ENCODE measurements around the gene HSPG2.
"Not testable (repeated sequence)": the region's sequence is repeated elsewhere in the genome, so short reads cannot be mapped to it uniquely, and the experiment has no call there.

Gene HSPG2

DNA sequence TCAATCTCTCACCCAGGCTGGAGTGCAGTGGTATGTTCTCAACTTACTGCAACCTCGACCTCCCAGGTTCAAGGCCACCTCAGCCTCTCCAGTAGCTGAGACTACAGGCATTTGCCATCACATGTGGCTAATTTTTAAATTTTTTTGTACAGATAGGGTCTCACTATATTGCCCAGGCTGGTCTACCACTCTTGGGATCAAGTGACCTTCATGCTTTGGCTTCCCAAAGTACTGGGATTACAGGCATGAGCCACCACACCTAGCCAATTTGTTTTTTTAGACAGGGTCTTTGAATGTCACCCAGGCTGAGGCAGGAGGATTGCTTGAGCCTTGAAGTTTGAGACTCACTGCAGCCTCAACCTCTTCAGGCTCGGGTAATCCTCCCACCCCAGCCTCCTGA is 144.0 kb downstream of the HSPG2 start:
- TF ChIP-seq, protein P1, sequence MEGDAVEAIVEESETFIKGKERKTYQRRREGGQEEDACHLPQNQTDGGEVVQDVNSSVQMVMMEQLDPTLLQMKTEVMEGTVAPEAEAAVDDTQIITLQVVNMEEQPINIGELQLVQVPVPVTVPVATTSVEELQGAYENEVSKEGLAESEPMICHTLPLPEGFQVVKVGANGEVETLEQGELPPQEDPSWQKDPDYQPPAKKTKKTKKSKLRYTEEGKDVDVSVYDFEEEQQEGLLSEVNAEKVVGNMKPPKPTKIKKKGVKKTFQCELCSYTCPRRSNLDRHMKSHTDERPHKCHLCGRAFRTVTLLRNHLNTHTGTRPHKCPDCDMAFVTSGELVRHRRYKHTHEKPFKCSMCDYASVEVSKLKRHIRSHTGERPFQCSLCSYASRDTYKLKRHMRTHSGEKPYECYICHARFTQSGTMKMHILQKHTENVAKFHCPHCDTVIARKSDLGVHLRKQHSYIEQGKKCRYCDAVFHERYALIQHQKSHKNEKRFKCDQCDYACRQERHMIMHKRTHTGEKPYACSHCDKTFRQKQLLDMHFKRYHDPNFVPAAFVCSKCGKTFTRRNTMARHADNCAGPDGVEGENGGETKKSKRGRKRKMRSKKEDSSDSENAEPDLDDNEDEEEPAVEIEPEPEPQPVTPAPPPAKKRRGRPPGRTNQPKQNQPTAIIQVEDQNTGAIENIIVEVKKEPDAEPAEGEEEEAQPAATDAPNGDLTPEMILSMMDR (IDR thresholded peaks at IDR 0.05; ENCODE audit: low read depth, low read length, missing control alignments) = no peak
- no peak overlapping the region for H3K4me3 ChIP-seq (ENCODE audit: low read depth, low read length)
- no peak overlapping the region for H3K27ac ChIP-seq
- H3K27me3 ChIP-seq (replicated peaks) = no peaks in the 10 kb centered on the region
- DNase-seq = no peak
- H3K36me3 ChIP-seq (replicated peaks) = no peaks in the 10 kb centered on the region
- in situ Hi-C loops (cut with HindIII; ENCODE audit: low pct_ligation_motif_present, low sequenced_read_pairs) = no loop called here

DNA sequence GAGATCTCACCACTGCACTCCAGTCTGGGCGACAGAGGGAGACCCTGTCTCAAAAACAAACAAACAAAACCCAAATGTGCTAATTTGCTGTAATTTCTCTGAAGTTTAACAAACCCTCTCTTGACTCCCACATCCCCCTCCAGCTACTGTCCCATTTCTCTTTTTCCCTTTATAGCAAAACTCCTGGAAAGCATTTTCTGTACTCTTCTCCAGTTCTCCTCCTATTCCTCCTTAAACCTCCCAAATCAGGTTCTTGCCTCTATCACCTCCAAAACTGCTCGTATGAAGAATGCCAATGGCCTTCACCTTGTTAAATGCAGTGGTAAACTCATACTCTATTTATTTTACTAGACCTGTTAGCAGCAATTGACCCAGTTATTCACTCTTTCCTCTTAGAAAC is 150.5 kb downstream of the HSPG2 start:
- peaks cover 4% of the 10 kb centered on the region for H3K36me3 ChIP-seq (replicated peaks)
- no peak for DNase-seq
- H3K4me3 ChIP-seq (ENCODE audit: low read depth, low read length) = no peak overlapping the region
- in situ Hi-C loops (cut with HindIII; ENCODE audit: low pct_ligation_motif_present, low sequenced_read_pairs) = no loop called here
- no peaks in the 10 kb centered on the region for H3K27me3 ChIP-seq (replicated peaks)
- no peak overlapping the region for H3K27ac ChIP-seq
- TF ChIP-seq, protein P1 (IDR thresholded peaks at IDR 0.05; ENCODE audit: low read depth, low read length, missing control alignments) = no peak

DNA sequence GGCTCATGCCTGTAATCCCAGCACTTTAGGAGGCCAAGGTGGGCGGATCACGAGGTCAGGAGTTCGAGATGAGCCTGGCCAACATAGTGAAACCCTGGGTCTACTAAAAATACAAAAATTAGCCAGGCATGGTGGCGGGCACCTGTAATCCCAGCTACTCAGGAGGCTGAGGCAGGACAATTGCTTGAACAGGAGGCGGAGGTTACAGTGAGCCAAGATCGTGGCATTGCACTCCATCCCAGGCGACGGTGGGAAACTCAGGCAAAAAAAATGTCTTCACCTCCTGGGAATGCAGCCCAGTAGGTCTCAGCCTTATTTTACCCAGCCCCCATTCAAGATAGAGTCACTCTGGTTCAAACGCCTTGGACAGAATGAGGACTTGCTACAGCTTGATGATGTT is 151.3 kb downstream of the HSPG2 start:
- H3K36me3 ChIP-seq (replicated peaks); DNase-seq; H3K27me3 ChIP-seq (replicated peaks); H3K27ac ChIP-seq; H3K4me3 ChIP-seq (ENCODE audit: low read depth, low read length); in situ Hi-C loops (cut with HindIII; ENCODE audit: low pct_ligation_motif_present, low sequenced_read_pairs): not testable (repeated sequence)

DNA sequence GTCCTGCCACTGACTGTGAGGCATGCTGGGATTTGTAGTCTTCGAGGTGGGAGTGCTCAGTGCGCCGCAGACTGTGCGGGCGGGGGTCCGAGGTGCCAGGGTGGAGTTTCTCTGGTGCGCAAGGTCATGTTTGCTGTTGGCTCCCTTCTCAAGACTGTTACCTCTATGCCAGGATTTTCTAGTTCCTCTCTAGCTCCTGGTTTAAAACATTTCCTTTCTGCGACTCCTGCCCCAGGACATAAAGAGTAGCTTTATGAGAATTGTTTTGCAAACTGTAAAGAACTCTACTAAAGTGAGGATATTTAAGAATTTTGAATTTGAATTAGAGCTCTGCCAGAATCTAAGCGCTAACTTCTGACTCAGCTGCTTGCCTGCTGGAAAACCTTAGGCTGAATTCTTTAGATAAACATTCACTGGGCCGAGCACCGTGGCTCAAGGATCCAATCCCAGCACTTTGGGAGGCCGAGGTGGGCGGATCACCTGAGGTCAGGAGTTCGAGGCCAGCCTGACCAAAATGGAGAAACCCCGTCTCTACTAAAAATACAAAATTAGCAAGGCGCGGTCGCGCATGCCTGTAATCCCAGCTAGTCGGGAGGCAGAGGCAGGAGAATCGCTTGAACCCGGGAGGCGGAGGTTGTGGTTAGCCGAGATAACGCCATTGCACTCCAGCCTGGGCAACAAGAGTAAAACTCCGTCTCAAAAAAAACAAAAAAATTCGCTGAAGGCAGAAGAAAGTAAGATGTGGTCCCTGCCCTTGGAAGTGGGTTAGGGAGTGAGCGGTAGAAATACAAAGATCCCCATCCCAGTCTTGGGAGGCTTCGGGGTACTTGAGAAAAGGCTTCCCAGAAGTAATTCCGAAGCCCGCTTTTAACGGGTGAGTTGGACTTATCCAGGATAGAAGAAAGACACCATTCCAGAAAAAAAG is 153.2 kb downstream of the HSPG2 start:
- in situ Hi-C loops (cut with HindIII; ENCODE audit: low pct_ligation_motif_present, low sequenced_read_pairs) = no loop called here
- Histone ChIP-seq H3K36me3 (replicated peaks) (peaks cover 4% of the 10 kb centered on the region), H3K27ac (peak overlapping the region; percentile 100), H3K27me3 (replicated peaks) (no peaks in the 10 kb centered on the region), H3K4me3 (ENCODE audit: low read depth, low read length) (peak overlapping the region; percentile 94)
- TF ChIP-seq, protein P1 (IDR thresholded peaks at IDR 0.05; ENCODE audit: low read depth, low read length, missing control alignments) = no peak
- DNase-seq = peak; percentile 93

DNA sequence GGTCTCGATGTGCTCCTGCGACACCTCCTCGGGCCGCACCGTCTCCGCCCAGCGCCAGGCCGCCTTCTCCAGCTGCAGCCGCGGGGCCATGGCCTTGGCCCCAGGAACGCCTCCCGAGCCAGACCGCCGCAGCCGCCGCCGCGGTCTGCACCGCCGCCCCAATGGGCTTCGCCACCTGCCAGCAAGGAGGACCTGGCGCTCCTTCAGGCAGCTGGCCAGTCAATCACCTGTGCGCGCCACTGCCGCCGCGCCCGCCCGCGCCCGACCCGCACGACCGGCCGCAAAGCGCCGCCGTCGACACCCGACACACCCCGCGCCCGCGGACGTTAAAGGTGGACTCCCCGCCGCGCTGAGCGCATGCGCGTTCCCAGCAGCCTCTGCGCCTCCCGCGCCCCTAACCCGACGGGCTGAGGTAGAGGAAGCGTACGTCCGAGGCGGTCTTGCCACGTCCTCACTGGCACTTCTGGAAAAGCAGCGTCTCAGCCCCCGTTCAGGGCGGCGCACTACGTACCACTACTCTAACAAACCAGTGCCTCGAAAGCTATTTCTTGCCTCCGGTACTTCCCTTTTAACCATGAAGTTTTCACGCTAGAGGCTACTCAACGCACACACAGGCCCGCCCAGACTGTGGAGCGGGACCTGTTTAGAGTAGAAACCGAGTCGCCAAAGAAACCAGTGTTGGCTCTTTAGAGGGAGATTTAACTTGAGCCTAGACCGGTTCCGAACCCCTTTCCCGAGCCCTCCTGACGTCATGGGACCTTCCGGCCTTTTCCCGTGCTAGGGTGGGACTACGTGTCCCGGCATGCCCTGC is 154.0 kb downstream of the HSPG2 start, which contains the start of gene USP48:
Gene USP48 (minus strand): TSS at position 282 of the 811 bp plus-strand sequence. CDS start 192 bp downstream, at position 90.
- Histone ChIP-seq H3K27ac (peak within 1 kb of the TSS; percentile 100), H3K27me3 (replicated peaks) (no peaks in the 10 kb centered on the region), H3K36me3 (replicated peaks) (peaks cover 4% of the 10 kb centered on the region), H3K4me3 (ENCODE audit: low read depth, low read length) (peak within 1 kb of the TSS; percentile 94)
- DNase-seq = peak; percentile 87
- in situ Hi-C loops (cut with HindIII; ENCODE audit: low pct_ligation_motif_present, low sequenced_read_pairs) = no loop called here
- TF ChIP-seq, protein P1 (IDR thresholded peaks at IDR 0.05; ENCODE audit: low read depth, low read length, missing control alignments) = no peak

DNA sequence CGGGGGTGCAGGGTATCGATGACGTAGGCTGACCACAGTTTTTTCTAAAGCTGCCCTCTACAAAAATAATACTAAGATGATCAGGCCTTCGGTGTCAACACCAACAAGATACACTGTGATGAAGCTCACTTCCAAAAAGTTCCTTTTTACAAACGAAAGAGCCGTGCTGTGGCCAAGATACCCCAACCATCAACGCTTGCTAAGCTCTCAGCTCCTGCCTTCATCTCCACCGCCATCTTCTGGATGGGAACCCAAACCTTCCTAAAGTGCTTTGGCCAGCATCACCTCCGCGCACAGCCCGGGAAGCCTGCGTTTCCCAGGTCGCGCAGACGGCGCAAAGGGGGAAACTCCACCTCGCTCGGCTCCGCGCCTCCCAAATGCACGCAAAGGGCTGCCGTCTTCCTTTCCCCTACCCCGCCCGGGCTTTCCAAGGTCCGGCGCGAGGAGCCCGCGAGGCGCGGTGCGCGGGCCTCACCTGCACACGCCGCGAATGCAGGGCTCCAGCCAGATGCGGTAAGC is 154.7 kb downstream of the HSPG2 start:
- DNase-seq = peak; percentile 39
- H3K36me3 ChIP-seq (replicated peaks) = peaks cover 4% of the 10 kb centered on the region
- in situ Hi-C loops (cut with HindIII; ENCODE audit: low pct_ligation_motif_present, low sequenced_read_pairs) = no loop called here
- H3K27ac ChIP-seq = peak overlapping the region; percentile 100
- no peaks in the 10 kb centered on the region for H3K27me3 ChIP-seq (replicated peaks)
- H3K4me3 ChIP-seq (ENCODE audit: low read depth, low read length) = peak overlapping the region; percentile 94
- TF ChIP-seq, protein P1 (IDR thresholded peaks at IDR 0.05; ENCODE audit: low read depth, low read length, missing control alignments) = peak; percentile 57
